ENCODE measurements around the gene NOL3.

DNA sequence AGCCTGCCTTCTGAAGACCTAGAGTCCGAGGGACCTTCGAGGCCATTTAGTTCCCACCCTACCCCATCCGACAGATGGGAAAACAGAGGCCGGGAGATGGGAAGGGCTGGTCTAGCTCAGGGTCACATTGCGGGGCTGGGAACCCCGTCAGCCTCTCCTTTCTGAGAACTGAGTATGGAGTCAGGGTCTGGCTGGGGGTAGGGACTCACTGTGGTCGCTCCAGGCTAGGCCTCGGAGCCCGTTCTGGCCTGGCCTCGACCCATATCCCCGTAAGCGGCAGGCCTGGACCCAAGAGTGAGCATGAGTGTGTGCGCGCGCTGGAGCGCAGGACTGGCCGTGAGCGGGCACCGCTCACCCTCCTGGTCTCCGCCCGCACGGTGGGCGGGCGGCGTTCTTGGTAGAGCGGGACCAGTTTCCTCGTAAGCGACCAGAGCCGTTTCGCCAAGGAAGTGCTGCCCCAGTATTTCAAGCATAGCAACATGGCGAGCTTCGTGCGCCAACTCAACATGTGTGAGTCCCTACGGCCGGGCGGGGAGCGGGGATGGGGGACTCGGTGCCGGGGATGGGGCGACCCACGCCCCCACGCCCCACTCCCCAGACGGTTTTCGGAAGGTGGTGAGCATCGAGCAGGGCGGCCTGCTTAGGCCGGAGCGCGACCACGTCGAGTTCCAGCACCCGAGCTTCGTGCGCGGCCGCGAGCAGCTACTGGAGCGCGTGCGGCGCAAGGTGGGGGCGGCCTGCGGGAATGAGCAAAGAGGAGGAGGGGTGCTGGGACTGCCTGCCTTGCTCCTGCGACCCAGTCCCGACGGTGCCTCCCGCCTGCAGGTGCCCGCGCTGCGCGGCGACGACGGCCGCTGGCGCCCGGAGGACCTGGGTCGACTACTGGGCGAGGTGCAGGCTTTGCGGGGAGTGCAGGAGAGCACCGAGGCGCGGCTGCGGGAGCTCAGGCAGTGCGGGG lies 4.9 kb upstream of the NOL3 start:
- TF ChIP-seq POLR2AphosphoS5 (IDR thresholded peaks at IDR 0.05; ENCODE audit: low read depth, low read length) (no peak), TAF1 (IDR thresholded peaks at IDR 0.05; ENCODE audit: borderline replicate concordance, low read depth, low read length) (no peak), POLR2A (IDR thresholded peaks at IDR 0.05; ENCODE audit: low read depth, low read length) (no peak)

Measured in GM12892 (cell line).